NCI-H2227 (cell line): ENCODE measurements around the gene PPP6R3.
"Not testable (repeated sequence)": the region's sequence is repeated elsewhere in the genome, so short reads cannot be mapped to it uniquely, and the experiment has no call there.

Experiments used
- DNase-seq: peaks from one replicate; lab custom pipeline; 2025; ENCODE audit not compliant: unreplicated experiment; lab: John Stamatoyannopoulos, UW

Gene PPP6R3

GRCh38 chr11:68524681-68525080, 64.1 kb downstream of the PPP6R3 start:
- DNase-seq: no peak

GRCh38 chr11:68525336-68525735, 64.8 kb downstream of the PPP6R3 start:
- no peak for DNase-seq

DNA sequence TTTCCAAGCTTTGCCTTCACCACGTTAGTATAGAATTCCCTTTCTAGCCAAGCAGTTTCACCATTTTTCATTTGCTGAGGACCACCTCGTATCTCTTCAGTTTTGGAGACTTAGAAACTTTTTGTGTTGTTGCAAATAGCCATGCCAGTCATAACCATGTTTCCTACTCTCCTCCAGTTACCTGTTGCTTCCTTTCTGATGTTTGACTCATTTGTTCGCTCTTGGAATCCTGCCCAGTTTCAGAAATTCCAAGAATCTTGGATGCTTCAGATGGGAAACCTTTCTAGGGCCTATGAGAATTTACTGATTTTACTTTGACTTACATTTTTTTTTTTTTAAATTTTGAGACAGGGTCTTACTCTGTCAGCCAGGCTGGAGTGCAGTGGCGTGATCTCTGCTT, 65.4 kb downstream of the PPP6R3 start:
- no peak for DNase-seq

DNA sequence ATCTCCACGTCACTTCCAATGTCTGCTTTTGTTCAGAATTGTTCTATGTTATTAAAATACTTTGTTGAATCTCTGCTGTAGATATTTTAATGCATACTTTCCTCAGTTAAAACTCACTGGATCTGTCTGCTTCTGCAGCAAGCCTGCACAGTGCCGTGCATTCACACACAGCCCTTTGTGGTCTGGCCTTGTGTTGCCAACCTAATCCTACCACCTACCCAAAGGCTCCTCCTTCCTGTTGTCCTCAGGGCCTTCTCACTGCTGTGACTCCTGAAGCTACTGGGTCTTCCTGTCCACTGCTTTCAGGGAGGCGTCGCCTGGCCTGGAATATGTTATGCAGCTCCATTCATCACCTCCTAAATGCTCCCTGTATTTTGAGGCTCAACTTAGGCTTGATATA, 67.0 kb downstream of the PPP6R3 start:
- no peak for DNase-seq

DNA sequence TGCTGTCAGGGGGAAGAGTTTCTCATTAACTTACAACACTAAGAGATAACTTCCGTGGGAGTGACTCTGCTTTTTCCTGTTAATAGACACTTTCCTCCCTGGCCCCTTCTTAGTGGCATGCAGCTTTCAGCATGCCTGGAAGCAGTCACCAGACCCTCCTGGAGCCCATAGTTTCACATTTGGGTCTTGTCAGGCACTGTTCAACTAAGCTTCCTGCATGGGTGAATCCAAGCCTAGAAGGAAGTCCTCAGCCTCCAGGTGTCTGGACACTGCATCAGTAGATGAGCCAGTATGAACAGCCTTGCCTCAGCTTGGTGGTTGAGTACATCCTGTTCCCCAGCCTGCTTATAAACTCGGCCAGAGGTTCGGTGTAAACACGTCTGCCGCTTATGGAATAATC, 68.1 kb downstream of the PPP6R3 start:
- no peak for DNase-seq

GRCh38 chr11:68531129-68531693, 70.7 kb downstream of the PPP6R3 start:
- DNase-seq: no peak

- DNase-seq: no peak
Observed at GRCh38 chr11:68532727-68533369, 72.3 kb downstream of the PPP6R3 start.

- DNase-seq: no peak
Observed at GRCh38 chr11:68533945-68534344, 73.4 kb downstream of the PPP6R3 start.

- no peak for DNase-seq
Observed at GRCh38 chr11:68535098-68535497, 74.5 kb downstream of the PPP6R3 start.

- DNase-seq: no peak
Observed at GRCh38 chr11:68536706-68537105, 76.2 kb downstream of the PPP6R3 start.

- DNase-seq: no peak
Observed at GRCh38 chr11:68538025-68538424, 77.5 kb downstream of the PPP6R3 start.

DNA sequence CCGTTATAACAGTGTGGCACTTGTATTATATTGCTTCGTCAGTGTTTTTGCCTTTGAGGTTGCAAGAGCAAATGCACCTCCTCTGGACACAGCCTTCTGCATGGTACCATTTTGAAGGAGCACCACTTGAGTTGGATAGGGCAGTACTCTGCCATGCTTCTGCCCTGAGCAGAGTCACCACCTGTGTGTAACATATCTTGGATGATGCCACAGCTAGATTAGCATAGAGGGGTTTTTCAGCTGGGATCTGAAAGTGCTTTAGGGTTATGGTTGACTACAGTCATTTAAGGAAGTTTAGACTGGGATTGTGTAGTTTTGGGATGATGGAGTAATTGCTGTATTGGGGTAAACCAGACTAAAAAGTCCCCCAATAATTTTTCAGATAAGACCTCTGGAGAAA, 78.8 kb downstream of the PPP6R3 start:
- no peak for DNase-seq

DNA sequence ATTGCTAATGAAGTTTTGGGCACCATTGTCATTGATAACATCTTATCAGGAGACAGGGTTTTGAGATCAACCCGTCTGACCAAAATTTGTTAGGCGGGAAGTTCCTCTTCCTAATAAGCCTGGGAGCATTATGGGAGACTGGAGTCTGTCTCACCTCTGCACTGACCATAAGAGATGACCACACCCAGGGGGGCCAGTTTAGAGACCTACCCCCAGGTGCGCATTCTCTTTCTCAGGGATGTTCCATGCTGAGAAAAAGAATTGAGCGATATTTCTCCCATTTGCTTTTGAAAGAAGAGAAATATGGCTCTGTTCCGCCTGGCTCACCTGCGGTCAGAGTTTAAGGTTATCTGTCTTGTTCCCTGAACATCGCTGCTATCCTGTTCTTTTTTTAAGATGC, 80.0 kb downstream of the PPP6R3 start:
- not testable (repeated sequence) for DNase-seq

- DNase-seq: no peak
Observed at GRCh38 chr11:68541116-68541515, 80.6 kb downstream of the PPP6R3 start.

GRCh38 chr11:68541991-68542390, 81.4 kb downstream of the PPP6R3 start:
- no peak for DNase-seq

DNA sequence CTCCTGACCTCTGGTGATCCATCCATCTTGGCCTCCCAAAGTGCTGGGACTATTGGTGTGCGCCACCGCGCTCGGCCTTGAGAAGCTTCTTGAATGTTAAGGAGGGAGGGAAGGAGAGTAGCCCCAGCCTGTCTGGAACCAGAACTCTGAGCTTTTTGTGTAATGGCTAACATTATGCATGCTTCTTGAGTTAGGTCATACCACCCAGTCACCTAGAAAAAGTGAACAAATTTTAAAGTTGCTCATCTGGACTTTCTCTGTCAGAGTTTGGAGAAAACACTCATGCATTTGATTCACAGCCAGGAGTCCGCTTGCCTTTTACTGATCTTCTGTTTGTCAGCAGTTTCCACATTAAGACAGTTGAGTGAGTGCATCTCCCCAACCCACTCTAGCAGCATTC, 82.1 kb downstream of the PPP6R3 start:
- no peak for DNase-seq

DNA sequence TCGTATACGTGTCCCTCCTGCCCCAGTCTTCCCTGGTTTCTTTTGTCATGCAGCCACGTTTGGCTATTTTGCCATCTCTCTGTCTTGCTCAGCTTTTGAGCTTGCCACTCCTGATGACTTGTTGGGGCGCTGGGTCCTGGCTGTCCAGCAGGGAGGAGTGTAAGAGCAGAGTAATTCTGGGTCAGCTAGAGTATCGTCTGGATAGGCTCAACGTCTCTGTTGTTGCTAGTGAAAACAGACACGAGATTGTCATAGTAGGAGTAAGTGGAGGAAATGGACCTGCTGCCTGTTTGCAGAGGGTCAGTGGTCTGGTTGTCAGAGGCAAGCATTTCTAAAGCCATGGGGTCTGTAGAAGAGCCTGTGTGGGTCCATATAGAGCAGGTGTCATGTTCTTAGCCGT, 83.0 kb downstream of the PPP6R3 start:
- DNase-seq: no peak

- DNase-seq: no peak
Observed at GRCh38 chr11:68545347-68545746, 84.8 kb downstream of the PPP6R3 start.

- no peak for DNase-seq
Observed at GRCh38 chr11:68545796-68546195, 85.2 kb downstream of the PPP6R3 start.

- no peak for DNase-seq
Observed at GRCh38 chr11:68546555-68546954, 86.0 kb downstream of the PPP6R3 start.

- DNase-seq: no peak
Observed at GRCh38 chr11:68549789-68550484, 89.4 kb downstream of the PPP6R3 start.

- DNase-seq: no peak
Observed at GRCh38 chr11:68550485-68550817, 89.9 kb downstream of the PPP6R3 start.

DNA sequence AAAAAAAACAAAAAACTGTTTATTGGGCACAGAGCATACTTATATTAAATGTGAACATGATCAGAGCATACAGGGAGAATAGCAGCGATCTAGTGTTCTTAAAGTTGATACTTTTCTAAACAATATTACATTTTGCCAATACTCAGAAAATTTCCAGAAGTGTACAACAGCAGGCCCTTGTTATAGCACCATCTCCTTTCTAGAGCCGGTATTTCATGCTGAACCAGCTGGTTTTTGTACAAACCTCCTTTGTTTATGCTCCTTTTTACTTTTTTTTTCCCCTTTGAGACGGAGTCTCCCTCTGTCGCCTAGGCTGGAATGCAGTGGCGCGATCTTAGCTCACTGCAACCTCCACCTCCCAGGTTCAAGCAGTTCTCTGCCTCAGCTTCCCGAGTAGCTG, 90.7 kb downstream of the PPP6R3 start:
- no peak for DNase-seq
